ENCODE results near the gene TECPR2.

Gene TECPR2

GRCh38 chr14:102362545-102363181 is at the start of gene TECPR2, which contains the start of gene CINP:
Gene TECPR2, plus strand, starts transcription at chr14:102362941. Its CDS starts 13,781 bp downstream, at chr14:102376722.
Gene CINP, minus strand, starts transcription at chr14:102362890. Its CDS starts 39 bp downstream, at chr14:102362851.
- no peak for TF ChIP-seq CTCF (IDR thresholded peaks at IDR 0.05)

GRCh38 chr14:102314242-102315011 is 48.3 kb upstream of the TECPR2 start:
- peak; percentile 99 for TF ChIP-seq CTCF (IDR thresholded peaks at IDR 0.05)

- TF ChIP-seq CTCF (IDR thresholded peaks at IDR 0.05) = no peak
Observed at GRCh38 chr14:102315121-102315520, 47.6 kb upstream of the TECPR2 start.

GRCh38 chr14:102316338-102316742 is 46.4 kb upstream of the TECPR2 start:
- TF ChIP-seq CTCF (IDR thresholded peaks at IDR 0.05) = no peak

GRCh38 chr14:102316743-102317563 is 45.8 kb upstream of the TECPR2 start:
- TF ChIP-seq CTCF (IDR thresholded peaks at IDR 0.05) = peak; percentile 66

- TF ChIP-seq CTCF (IDR thresholded peaks at IDR 0.05) = peak; percentile 10; the same call in 1 of the 2 replicates
Observed at GRCh38 chr14:102317564-102318248, 45.0 kb upstream of the TECPR2 start.

GRCh38 chr14:102318781-102319276 is 43.9 kb upstream of the TECPR2 start:
- TF ChIP-seq CTCF (IDR thresholded peaks at IDR 0.05) = no peak
